Measurements from ENCODE around the gene BAZ2A.
A peak's percentile ranks its signal among the peaks of the same experiment; 100 is the strongest.
"Not testable (repeated sequence)": the region's sequence is repeated elsewhere in the genome, so short reads cannot be mapped to it uniquely, and the experiment has no call there.

Gene BAZ2A

DNA sequence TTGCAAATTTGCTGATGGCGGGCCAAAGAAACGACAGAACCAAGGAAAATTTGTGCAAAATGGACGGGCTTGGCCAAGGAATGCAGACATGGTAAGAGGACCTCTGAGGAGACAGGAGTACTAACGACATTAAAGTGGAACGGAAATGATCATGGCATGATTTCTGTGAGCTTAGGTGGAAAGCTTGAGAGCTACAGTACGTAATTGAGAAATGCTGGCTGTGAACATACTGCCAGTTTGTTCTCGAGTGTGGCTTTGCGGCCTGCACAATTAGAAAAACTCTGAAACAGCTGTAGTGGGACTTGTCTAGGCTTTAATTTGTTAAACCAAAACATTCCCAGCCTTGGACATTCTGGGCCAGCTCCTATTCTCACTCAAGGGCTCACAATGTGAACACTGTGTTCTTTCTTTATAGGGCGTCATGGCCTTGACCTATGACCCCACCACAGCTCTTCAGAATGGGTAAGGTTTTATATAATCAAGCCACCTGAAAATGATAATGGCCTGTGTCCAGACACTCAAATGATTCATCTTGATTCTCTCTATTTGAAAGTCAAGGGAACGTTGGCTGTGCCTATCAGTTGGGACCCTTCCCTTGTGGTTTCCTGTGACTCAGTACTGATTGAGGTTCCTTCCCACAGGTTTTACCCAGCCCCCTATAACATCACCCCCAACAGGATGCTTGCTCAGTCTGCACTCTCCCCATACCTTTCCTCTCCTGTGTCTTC is 48.5 kb downstream of the BAZ2A start:
- no peak overlapping the region for H3K27ac ChIP-seq (replicated peaks)
- H3K4me3 ChIP-seq (replicated peaks; ENCODE audit: insufficient read depth, low read length): no peak overlapping the region
- no peaks in the 10 kb centered on the region for H3K27me3 ChIP-seq (ENCODE audit: insufficient read depth, poor library complexity, severe bottlenecking)
- DNase-seq (ENCODE audit: low read depth in 1 of 2, low spot score in 1 of 2): no peak
- no peak for TF ChIP-seq POLR2AphosphoS5 (IDR thresholded peaks at IDR 0.05; ENCODE audit: low read depth)
- no peak for TF ChIP-seq CTCF (IDR thresholded peaks at IDR 0.05; ENCODE audit: insufficient read depth, low read length)
- TF ChIP-seq REST (IDR thresholded peaks at IDR 0.05; ENCODE audit: insufficient replicate concordance, low read depth): no peak
- TF ChIP-seq SPI1 (IDR thresholded peaks at IDR 0.05; ENCODE audit: borderline replicate concordance, low read depth): no peak
- no peak for TF ChIP-seq GABPA (IDR thresholded peaks at IDR 0.05; ENCODE audit: low read depth)

- TF ChIP-seq REST (IDR thresholded peaks at IDR 0.05; ENCODE audit: insufficient replicate concordance, low read depth) (no peak), CTCF (IDR thresholded peaks at IDR 0.05; ENCODE audit: insufficient read depth, low read length) (no peak), POLR2AphosphoS5 (IDR thresholded peaks at IDR 0.05; ENCODE audit: low read depth) (no peak), GABPA (IDR thresholded peaks at IDR 0.05; ENCODE audit: low read depth) (no peak), SPI1 (IDR thresholded peaks at IDR 0.05; ENCODE audit: borderline replicate concordance, low read depth) (no peak)
- Histone ChIP-seq H3K27me3 (ENCODE audit: insufficient read depth, poor library complexity, severe bottlenecking) (no peaks in the 10 kb centered on the region), H3K4me3 (replicated peaks; ENCODE audit: insufficient read depth, low read length) (no peak overlapping the region), H3K27ac (replicated peaks) (no peak overlapping the region)
- no peak for DNase-seq (ENCODE audit: low read depth in 1 of 2, low spot score in 1 of 2)
Measured at GRCh38 chr12:56578983-56579546, 51.1 kb downstream of the BAZ2A start.

DNA sequence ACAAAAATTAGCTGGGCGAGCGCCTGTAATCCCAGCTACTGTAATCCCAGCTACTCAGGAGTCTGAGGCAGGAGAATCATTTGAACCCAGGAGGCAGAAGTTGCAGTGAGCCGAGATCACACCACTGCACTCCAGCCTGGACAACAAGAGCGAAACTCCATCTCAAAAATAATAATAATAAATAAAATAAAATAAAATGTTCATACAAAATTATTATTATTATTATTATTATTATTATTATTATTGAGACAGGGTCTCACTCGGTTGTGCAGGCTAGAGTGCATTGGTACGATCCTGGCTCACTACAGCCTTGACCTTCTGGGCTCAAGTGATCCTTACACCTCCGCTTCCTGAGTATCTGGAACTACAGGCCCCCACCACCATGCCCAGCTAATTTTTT is 52.9 kb downstream of the BAZ2A start:
- not testable (repeated sequence) for DNase-seq (ENCODE audit: low read depth in 1 of 2, low spot score in 1 of 2); H3K27me3 ChIP-seq (ENCODE audit: insufficient read depth, poor library complexity, severe bottlenecking); H3K27ac ChIP-seq (replicated peaks); H3K4me3 ChIP-seq (replicated peaks; ENCODE audit: insufficient read depth, low read length)

GRCh38 chr12:56574210-56574609 is 55.9 kb downstream of the BAZ2A start:
- TF ChIP-seq GABPA (IDR thresholded peaks at IDR 0.05; ENCODE audit: low read depth) (no peak), POLR2AphosphoS5 (IDR thresholded peaks at IDR 0.05; ENCODE audit: low read depth) (no peak), REST (IDR thresholded peaks at IDR 0.05; ENCODE audit: insufficient replicate concordance, low read depth) (no peak), CTCF (IDR thresholded peaks at IDR 0.05; ENCODE audit: insufficient read depth, low read length) (no peak), SPI1 (IDR thresholded peaks at IDR 0.05; ENCODE audit: borderline replicate concordance, low read depth) (no peak)
- Histone ChIP-seq H3K27ac (replicated peaks) (peak overlapping the region; percentile 68), H3K4me3 (replicated peaks; ENCODE audit: insufficient read depth, low read length) (no peak overlapping the region), H3K27me3 (ENCODE audit: insufficient read depth, poor library complexity, severe bottlenecking) (no peaks in the 10 kb centered on the region)
- DNase-seq (ENCODE audit: low read depth in 1 of 2, low spot score in 1 of 2): no peak

Measured in HL-60 (cell line).